Stimulated activated CD8-positive, alpha-beta memory T cell treated with anti-CD3 and anti-CD28 coated beads, Interleukin-7, amount 100 ng/mL, for 4 hours (primary cell): ENCODE results near the gene ARHGAP21.
"Not testable (repeated sequence)": the region's sequence is repeated elsewhere in the genome, so short reads cannot be mapped to it uniquely, and the experiment has no call there.

ENCODE experiments used
- DNase-seq, 2 donors: peaks; one replicate each; pipeline ENCODE4 v3.0.0-alpha.2; 2020; ENCODE audit warnings: low read depth in 2 of 2

The ARHGAP21 gene

GRCh38 chr10:24685958-24686540 lies 37.6 kb downstream of the ARHGAP21 start:
- DNase-seq: no peak

- no peak for DNase-seq
Measured at GRCh38 chr10:24683554-24683953, 40.1 kb downstream of the ARHGAP21 start.

GRCh38 chr10:24681572-24682088 lies 42.1 kb downstream of the ARHGAP21 start:
- no peak for DNase-seq

GRCh38 chr10:24680647-24681524 lies 42.8 kb downstream of the ARHGAP21 start:
- no peak for DNase-seq

GRCh38 chr10:24678757-24679156 lies 44.9 kb downstream of the ARHGAP21 start:
- DNase-seq: no peak

GRCh38 chr10:24674892-24675632 lies 48.6 kb downstream of the ARHGAP21 start:
- no peak for DNase-seq

GRCh38 chr10:24670964-24671670 lies 52.6 kb downstream of the ARHGAP21 start:
- DNase-seq: no peak

- DNase-seq: no peak
Measured at GRCh38 chr10:24669285-24669852, 54.3 kb downstream of the ARHGAP21 start.

GRCh38 chr10:24668247-24668646 lies 55.4 kb downstream of the ARHGAP21 start:
- no peak for DNase-seq

GRCh38 chr10:24664991-24665390 lies 58.7 kb downstream of the ARHGAP21 start:
- DNase-seq: no peak

- no peak for DNase-seq
Measured at GRCh38 chr10:24661376-24661775, 62.3 kb downstream of the ARHGAP21 start.

- DNase-seq: not testable (repeated sequence)
Measured at GRCh38 chr10:24658319-24658718, 65.4 kb downstream of the ARHGAP21 start.

- not testable (repeated sequence) for DNase-seq
Measured at GRCh38 chr10:24656326-24656725, 67.4 kb downstream of the ARHGAP21 start.

GRCh38 chr10:24652381-24652957 lies 71.2 kb downstream of the ARHGAP21 start:
- no peak for DNase-seq

GRCh38 chr10:24651923-24652322 lies 71.8 kb downstream of the ARHGAP21 start:
- no peak for DNase-seq

GRCh38 chr10:24650669-24651391 lies 72.9 kb downstream of the ARHGAP21 start:
- no peak for DNase-seq

GRCh38 chr10:24645784-24646183 lies 77.9 kb downstream of the ARHGAP21 start:
- no peak for DNase-seq

GRCh38 chr10:24645022-24645421 lies 78.7 kb downstream of the ARHGAP21 start:
- DNase-seq: no peak

- DNase-seq: no peak
Measured at GRCh38 chr10:24643679-24644209, 79.9 kb downstream of the ARHGAP21 start.
